Activated CD8-positive, alpha-beta memory T cell treated with anti-CD3 and anti-CD28 coated beads, Interleukin-2, amount 50 U/mL, for 48 hours (primary cell): ENCODE data around the gene MAML3.

Experiments used
- DNase-seq: peaks from one replicate; pipeline ENCODE4 v3.0.0-alpha.2; 2020

Gene MAML3

GRCh38 chr4:139826426-139826825 lies 327.6 kb downstream of the MAML3 start:
- DNase-seq: no peak

- no peak for DNase-seq
Observed at GRCh38 chr4:139825523-139826014, 328.4 kb downstream of the MAML3 start.

GRCh38 chr4:139824882-139825522 lies 329.0 kb downstream of the MAML3 start:
- DNase-seq: no peak

GRCh38 chr4:139823746-139824145 lies 330.2 kb downstream of the MAML3 start:
- DNase-seq: no peak

- no peak for DNase-seq
Observed at GRCh38 chr4:139823345-139823744, 330.6 kb downstream of the MAML3 start.

- no peak for DNase-seq
Observed at GRCh38 chr4:139822391-139822790, 331.6 kb downstream of the MAML3 start.

GRCh38 chr4:139819082-139819481 lies 334.9 kb downstream of the MAML3 start:
- no peak for DNase-seq

- no peak for DNase-seq
Observed at GRCh38 chr4:139817657-139818452, 336.1 kb downstream of the MAML3 start.

- no peak for DNase-seq
Observed at GRCh38 chr4:139816856-139817255, 337.1 kb downstream of the MAML3 start.

GRCh38 chr4:139815778-139816601 lies 338.0 kb downstream of the MAML3 start:
- DNase-seq: no peak

- no peak for DNase-seq
Observed at GRCh38 chr4:139814323-139815015, 339.5 kb downstream of the MAML3 start.

GRCh38 chr4:139813881-139814280 lies 340.1 kb downstream of the MAML3 start:
- no peak for DNase-seq

- DNase-seq: no peak
Observed at GRCh38 chr4:139810710-139811109, 343.3 kb downstream of the MAML3 start.

GRCh38 chr4:139809757-139810140 lies 344.2 kb downstream of the MAML3 start:
- no peak for DNase-seq

- no peak for DNase-seq
Observed at GRCh38 chr4:139808808-139809756, 344.9 kb downstream of the MAML3 start.

- no peak for DNase-seq
Observed at GRCh38 chr4:139808381-139808807, 345.6 kb downstream of the MAML3 start.

- no peak for DNase-seq
Observed at GRCh38 chr4:139807483-139807882, 346.5 kb downstream of the MAML3 start.

GRCh38 chr4:139806929-139807328 lies 347.1 kb downstream of the MAML3 start:
- DNase-seq: no peak

GRCh38 chr4:139802931-139803330 lies 351.1 kb downstream of the MAML3 start:
- no peak for DNase-seq

GRCh38 chr4:139802488-139802887 lies 351.5 kb downstream of the MAML3 start:
- DNase-seq: no peak

GRCh38 chr4:139801895-139802294 lies 352.1 kb downstream of the MAML3 start:
- no peak for DNase-seq

- DNase-seq: no peak
Observed at GRCh38 chr4:139800082-139800481, 353.9 kb downstream of the MAML3 start.
